Stimulated activated CD4-positive, alpha-beta T cell treated with anti-CD3 and anti-CD28 coated beads, Interleukin-4, amount 100 ng/mL, for 24 hours (primary cell): Measurements from ENCODE around the gene SLCO4C1.

Source experiments
- DNase-seq: peaks from one replicate; pipeline ENCODE4 v3.0.0-alpha.2; 2020

SLCO4C1 gene

DNA sequence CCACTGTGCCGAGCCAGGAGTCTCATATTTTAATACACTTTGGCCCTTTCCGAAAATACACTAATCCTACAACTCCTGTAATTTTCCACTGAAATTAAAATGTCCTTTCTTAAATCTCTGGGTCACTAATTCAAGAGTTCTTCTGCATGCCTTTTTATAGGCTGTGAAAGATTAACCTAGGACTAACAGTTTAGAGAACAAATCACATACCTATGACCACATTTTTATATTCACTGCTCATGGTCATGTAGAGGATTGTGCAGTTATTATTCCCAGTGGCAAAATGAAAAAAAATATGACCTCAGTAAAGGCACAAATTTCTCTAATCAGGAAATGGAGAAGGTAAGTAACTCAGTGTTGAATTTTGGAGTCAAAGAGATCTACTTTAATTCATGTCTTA lies 33.4 kb downstream of the SLCO4C1 start:
- DNase-seq, result no peak

DNA sequence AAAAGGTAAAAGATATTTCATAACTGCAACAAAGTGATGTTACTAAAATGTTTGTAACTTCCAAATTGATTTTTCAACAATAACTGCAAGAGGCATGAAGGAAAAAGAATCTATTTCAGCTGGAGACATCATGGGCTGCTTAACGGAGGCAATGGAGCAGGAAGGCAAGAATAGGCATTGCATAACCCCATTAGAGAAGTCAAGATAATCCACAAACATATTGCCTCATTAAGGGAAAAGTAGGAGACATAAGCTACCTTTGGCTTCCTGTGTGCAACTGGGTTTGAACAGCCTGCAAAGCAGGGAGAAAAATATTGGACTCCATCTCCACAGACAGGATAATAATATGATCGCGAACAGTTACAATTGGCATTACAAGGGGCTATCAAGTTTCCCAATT lies 46.7 kb downstream of the SLCO4C1 start:
- DNase-seq, result no peak

DNA sequence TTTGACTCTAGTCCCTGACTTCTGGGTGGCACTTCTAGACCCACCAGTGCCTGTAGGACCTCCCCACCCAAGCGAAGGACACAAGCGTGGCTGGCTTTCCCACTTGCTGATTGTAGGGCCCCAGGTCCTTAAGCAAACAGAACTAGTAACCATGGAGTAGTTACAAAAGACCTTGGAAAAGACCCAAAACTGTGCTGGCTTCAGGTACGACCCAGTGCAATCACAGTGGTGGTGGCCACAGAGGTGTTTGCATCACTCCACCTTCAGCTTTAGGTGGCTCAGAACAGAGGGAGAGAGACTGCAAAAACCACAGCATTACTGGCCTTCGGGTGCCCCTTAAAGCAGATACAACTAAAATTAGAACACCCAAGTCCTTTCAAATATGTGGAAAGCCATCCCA lies 52.9 kb downstream of the SLCO4C1 start:
- no peak for DNase-seq

DNA sequence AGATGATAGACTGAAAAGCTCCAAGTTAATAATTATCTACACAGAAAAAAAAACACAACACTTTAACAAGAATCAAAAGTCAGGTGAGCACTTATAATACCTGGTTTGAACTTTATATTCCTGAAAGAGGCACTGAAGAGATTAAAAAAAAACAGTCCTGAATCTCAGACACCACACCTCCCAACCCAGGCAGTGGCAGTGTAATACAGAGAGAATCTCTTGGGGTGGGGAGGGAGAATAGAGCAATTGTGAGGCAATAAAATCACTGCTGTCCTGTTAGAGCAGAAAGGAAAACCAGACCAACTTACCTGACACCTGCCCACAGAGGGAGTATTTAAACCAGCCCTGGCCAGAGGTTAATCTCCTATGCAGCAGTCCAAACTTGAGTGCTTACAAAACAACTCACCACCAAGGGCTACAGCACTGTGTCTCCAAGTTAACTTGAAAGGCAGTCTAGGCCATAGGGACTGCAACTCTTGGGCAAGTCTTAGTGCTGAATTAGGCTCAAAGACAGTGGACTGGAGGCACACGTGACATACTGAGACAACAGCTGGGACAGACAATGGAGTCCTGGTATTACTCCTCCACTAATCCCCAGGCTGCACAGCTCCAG lies 54.2 kb downstream of the SLCO4C1 start:
- no peak for DNase-seq

DNA sequence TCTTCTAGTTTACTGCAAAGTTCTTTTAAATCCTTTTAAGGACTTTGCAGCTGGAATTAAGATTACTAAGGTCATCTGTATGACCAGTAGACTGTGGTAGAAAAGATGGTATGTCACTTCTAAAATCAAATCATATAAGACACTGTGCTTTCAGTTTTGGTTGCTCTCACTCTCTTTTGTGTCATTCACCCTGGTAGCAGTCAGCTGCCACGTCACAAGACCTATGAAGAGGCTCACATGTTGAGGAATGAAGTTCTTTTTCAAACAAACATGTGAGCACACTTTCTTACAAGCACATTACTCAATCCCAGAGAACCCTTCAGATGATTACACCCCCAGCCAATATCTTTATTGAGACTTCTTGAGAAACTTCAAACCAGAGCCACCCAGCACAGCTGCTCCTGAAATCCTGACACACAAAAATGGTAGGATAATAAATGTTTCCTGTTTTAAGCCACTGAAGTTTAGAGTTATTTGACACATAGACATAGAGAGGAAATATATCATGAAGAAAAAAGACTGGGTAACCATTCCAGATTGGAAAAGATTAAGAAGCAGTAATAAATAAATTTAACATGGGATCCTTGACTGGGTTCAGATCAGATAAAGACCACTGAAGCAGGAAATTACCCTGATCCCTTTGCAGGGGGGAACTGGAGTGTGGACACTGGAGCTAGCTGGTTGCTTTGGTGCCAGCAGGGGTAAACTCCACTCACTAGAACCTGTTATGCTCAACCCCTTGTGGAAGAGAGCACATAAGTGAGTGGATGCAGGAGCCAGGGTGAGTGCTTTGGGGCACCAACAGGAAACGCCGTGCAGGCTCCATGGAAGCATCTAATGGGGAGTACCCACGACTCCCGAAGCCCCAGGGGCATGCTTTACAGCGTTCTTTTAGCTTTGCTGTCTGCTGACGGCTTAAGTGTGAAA lies 64.1 kb downstream of the SLCO4C1 start:
- no peak for DNase-seq

DNA sequence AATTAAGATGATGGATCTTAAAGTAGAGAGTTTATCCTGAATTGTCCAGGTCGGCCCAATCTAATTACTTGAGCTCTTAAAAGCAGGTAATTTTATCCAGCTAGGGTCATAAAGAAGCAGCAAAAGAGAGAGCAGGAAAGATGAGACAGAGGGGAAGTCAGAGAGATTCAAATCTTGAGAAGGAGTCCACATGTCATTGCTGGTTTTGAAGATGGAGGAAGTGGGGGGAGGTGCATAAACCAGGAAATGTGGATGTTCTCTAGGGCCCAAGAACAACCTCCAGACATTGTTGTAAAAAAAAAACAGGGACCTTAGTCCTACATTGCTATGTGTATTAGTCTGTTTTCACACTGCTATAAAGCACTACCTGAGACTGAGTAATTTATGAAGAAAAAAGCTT lies 66.4 kb downstream of the SLCO4C1 start:
- no peak for DNase-seq

DNA sequence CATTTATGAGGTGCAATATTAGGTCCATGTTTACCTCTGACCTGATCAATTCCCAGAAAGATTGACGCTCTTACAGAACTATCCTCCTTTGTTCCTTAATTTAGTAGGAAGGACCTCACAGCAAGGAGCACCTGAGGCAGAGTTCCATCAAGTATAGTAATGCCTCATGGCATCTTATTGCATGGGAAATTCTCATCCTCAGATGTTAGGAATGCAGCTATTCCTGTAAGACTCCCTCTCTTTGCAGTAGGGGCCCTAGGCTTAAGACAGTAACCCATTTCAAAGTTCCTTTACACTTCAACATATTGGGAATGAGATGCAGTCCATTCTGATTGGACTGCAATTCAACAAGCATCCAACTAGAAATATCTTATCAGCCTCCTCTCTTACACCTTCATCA lies 69.8 kb downstream of the SLCO4C1 start:
- DNase-seq, result no peak

DNA sequence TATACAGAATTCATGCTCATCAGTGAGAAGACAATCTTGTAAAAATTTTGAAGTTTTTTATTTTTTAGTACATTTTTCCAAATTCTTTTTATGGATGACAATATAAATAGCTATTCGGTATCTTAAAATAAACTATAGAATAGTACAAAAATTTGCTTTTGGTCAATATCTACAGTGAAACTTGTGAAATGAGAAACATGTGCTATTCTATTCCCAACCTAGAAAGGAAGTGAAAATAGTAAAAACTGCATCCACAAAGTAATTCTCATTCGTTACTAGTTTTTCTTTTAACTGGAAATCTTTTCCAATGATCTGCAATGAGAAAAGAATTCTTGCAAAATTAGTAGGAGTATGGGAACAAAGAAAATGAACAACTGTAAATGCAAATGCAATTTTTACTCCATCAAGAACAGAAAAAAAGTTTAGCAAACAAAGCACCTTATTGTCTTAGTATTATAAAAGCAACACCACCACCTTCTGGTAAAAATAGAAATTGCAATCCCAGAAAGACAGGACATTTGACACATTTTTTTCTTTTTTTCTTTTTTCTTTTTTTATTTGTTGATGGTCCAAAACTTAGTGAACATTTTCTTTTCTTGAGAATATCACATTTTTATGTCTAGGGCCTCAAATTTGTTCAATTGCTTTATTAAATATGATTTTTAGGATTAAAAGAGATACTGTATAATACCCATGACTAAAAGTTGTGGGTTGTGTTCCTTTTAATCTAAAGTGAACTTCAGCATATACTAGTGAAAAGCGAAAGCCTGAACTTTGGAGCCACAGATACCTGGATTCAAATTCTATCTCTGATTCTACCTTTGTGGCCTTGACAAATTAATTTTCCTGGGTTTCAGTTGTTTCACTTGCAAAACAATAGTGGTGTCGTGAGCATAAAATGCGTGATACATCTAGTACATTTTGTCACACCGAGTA lies 72.3 kb downstream of the SLCO4C1 start:
- DNase-seq, result no peak

DNA sequence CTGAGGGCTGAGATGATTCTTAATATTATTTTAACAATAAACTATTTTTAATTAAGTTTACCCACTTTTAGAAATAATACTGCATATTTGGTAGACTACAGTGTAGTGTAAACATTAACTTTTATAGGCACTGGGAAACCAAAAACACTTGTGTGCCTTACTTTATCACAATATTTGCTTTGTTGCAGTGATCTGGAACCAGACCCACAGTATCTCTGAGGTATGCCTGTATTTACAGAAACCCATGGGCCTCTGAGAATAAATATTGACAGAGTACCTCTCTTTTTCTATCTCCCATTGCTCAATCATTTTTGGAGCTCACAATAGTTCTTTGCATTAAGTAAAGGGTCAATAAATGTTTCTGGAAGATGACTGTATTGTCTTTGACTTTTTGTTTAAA lies 73.3 kb downstream of the SLCO4C1 start:
- DNase-seq, result no peak

DNA sequence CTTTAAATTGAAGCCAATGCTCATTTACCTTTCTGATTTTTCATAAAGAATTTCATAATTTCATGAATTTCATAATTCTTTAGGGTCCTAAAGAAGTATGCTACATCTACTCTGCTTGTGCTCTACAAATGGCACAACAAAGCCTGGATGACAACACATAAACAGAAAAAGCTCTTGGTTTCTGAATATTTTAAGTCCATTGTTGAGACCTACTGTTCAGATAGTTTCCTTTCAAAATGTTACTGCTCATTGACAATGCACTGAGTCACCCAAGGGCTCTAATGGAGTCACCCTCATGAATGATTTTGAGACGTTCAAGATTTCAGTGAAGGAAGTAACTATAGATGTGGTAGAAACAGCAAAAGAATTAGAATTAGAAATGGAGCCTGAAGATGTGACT lies 74.1 kb downstream of the SLCO4C1 start:
- no peak for DNase-seq

DNA sequence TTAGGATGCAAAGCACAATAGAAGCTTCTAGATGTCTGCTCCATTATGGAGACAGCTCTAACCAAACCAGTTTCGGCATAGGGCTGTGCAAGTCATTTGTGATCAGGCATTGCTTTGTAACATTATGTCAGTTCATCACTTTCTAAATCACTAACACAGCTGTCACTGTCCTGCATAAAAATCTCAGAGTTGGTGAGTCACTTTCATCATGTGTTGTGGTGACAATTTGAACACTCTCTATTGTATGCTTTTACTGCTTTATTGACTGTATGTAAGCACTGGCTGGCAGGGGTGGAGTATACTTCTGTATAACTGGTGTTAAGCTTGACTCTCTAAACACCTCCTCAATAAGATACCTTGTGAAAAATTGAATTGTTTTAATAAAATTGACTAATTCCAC lies 77.9 kb downstream of the SLCO4C1 start:
- DNase-seq, result no peak

DNA sequence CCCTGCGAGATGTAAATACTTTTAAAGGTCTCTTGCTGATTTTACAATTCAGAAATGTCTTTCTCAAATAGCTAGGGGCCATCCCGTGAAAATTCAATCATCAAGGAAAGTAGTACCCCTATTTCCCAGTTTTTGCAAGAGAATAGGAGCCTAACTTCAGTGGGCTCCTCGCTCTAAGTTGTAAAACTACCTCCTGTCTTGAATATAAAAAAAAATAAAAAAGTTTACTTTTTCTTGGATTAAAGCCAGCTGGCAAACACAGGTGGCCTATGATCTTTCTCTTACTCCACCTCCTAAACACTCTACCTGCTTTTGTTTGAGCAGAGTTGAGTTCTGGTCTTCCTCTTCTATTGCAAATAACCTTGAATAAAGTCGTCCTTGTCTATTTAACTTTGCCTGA lies 79.4 kb downstream of the SLCO4C1 start:
- DNase-seq, result no peak

DNA sequence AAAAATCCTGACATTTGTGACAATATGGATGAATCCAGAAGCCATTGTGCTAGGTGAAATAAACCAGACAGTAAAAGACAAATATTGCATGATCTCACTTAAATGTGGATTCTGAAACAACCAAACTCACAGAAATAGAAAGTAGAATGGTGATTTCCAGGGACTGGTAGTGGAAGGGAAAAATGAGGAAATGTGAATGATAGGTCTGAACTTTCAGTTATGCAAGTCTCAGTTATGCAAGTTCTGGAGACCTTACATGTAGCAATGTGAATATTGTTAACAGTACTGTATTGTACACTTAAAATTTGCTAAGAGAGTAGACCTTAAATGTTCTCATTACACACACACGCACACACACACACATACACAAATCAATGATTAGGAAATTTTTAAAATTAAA lies 84.9 kb downstream of the SLCO4C1 start:
- no peak for DNase-seq

DNA sequence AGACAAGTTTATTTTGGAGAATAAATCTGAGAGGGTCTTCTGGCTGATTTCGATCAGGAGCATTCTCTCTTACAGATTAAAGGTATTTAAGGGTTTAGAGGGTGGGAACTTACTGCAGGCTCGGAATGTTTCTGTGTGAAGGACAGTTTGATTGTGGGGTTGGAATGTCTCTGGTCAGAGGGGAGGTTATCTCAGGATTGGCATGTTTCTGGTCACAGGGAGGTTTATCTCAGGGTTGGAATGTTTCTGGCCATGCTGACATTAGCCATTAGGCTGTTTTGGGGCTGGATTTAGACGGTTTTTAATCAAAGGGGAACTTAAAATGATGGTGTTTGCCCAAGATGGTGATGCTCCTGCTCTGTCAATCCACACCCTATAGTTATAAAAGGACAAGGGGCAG lies 95.2 kb downstream of the SLCO4C1 start:
- no peak for DNase-seq

DNA sequence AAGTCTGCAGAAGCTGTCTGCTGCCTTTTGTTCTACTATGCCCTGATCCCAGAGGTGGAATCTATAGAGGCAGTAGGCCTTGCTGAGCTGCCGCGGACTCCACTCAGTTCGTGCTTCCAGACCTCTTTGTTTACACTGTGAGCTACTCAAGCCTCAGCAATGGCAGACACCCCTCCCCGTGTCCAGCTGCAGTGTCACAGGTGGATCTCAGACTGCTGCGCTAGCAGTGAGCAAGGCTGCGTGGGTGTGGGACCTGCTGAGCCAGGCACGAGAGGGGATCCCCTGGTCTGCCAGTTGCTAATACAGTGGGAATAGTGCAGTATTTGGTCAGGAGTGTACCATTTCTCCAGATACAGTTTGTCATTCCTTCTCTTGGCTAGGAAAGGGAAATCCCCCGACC lies 99.6 kb downstream of the SLCO4C1 start:
- no peak for DNase-seq
